Fibroblast of the aortic adventitia (primary cell): ENCODE measurements around the gene IL9R. TPM values are rescaled to one million over a fixed set of nuclear protein-coding genes. Genes with fewer than 3 reads are reported as not detected.
"Not testable (repeated sequence)": the region's sequence is repeated elsewhere in the genome, so short reads cannot be mapped to it uniquely, and the experiment has no call there.

Source experiments
- DNase-seq: peaks from one replicate; pipeline ENCODE4 v3.0.0-alpha.2; 2010; ENCODE audit warnings: low read depth
- H3K4me3 ChIP-seq: 2 replicates; pipeline ENCODE4 v1.5.1; 2011; ENCODE audit warnings: low read depth, mild to moderate bottlenecking, control low read depth, low read length, moderate library complexity
- CTCF ChIP-seq: IDR thresholded peaks from 2 replicates; pipeline ENCODE4 v1.5.1; 2011; ENCODE audit warnings: mild to moderate bottlenecking, low read length, control low read depth, inconsistent platforms; ENCODE audit not compliant: insufficient read depth
- total RNA-seq: library from RNA; depleted of rRNA; stranded (reverse); fragments of >200 nt; gene quantifications from 2 replicates; pipeline ENCODE4 v1.2.3, GENCODE V29; 2012; ENCODE audit warnings: low replicate concordance

The IL9R gene
- total RNA-seq, 1 donor, result not detected

GRCh38 chrX:155998761-155999510 is 1.4 kb downstream of the IL9R start:
- DNase-seq, result no peak
- no peak overlapping the region for H3K4me3 ChIP-seq
- TF ChIP-seq CTCF, result no peak

- not testable (repeated sequence) for H3K4me3 ChIP-seq, DNase-seq
Observed at GRCh38 chrX:155999751-156000150, 2.3 kb downstream of the IL9R start.

- no peak for DNase-seq
- no peak for TF ChIP-seq CTCF
- no peak overlapping the region for H3K4me3 ChIP-seq
Observed at GRCh38 chrX:156000361-156000926, 2.9 kb downstream of the IL9R start.

GRCh38 chrX:156001001-156001666 is 3.6 kb downstream of the IL9R start:
- DNase-seq, result no peak
- TF ChIP-seq CTCF, result no peak
- no peak overlapping the region for H3K4me3 ChIP-seq

- no peak for TF ChIP-seq CTCF
- DNase-seq, result no peak
- H3K4me3 ChIP-seq, result no peak overlapping the region
Observed at GRCh38 chrX:156001667-156002021, 4.1 kb downstream of the IL9R start.

GRCh38 chrX:156002507-156002906 is 5.0 kb downstream of the IL9R start:
- no peak for DNase-seq
- TF ChIP-seq CTCF, result no peak
- no peak overlapping the region for H3K4me3 ChIP-seq

- no peak overlapping the region for H3K4me3 ChIP-seq
- no peak for TF ChIP-seq CTCF
- DNase-seq, result no peak
Observed at GRCh38 chrX:156003486-156004185, 6.1 kb downstream of the IL9R start.
